ENCODE measurements around the gene SPINK5.

GRCh38 chr5:148070621-148071020 lies 6.8 kb downstream of the SPINK5 start:
- TF ChIP-seq, protein P1, sequence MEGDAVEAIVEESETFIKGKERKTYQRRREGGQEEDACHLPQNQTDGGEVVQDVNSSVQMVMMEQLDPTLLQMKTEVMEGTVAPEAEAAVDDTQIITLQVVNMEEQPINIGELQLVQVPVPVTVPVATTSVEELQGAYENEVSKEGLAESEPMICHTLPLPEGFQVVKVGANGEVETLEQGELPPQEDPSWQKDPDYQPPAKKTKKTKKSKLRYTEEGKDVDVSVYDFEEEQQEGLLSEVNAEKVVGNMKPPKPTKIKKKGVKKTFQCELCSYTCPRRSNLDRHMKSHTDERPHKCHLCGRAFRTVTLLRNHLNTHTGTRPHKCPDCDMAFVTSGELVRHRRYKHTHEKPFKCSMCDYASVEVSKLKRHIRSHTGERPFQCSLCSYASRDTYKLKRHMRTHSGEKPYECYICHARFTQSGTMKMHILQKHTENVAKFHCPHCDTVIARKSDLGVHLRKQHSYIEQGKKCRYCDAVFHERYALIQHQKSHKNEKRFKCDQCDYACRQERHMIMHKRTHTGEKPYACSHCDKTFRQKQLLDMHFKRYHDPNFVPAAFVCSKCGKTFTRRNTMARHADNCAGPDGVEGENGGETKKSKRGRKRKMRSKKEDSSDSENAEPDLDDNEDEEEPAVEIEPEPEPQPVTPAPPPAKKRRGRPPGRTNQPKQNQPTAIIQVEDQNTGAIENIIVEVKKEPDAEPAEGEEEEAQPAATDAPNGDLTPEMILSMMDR (IDR thresholded peaks at IDR 0.05): no peak
- no peak for TF ChIP-seq POLR2A (IDR thresholded peaks at IDR 0.05)

All from testis (tissue), 2 donors.